CD14-positive monocyte (primary cell): ENCODE results near the gene DGAT2. TPM values are rescaled to one million over a fixed set of nuclear protein-coding genes. Genes with fewer than 3 reads are reported as not detected.

ENCODE experiments used
- DNase-seq, 3 donors: peaks; one replicate each; pipeline ENCODE4 v3.0.0-alpha.2; 2011 to 2022
- H2AFZ ChIP-seq: 2 replicates; pipeline ENCODE4 v1.6.0; 2012; ENCODE audit warnings: mild to moderate bottlenecking, low read depth, low read length, inconsistent platforms; ENCODE audit not compliant: insufficient read depth, poor library complexity, severe bottlenecking
- H3K27ac ChIP-seq, 2 donors: 1 replicate in 1 of 2; 2 replicates in 1 of 2; pipeline ENCODE4 v1.5.1; 2012 to 2013; ENCODE audit warnings: low read length in 2 of 2, control low read depth in 1 of 2, inconsistent platforms in 1 of 2, low read depth in 1 of 2, mild to moderate bottlenecking in 1 of 2
- H3K27me3 ChIP-seq, 2 donors: one replicate each; pipeline versions ENCODE4 v1.6.0 to v1.6.1; 2011 to 2013; ENCODE audit warnings: low read length in 2 of 2; ENCODE audit not compliant: control insufficient read depth in 2 of 2, insufficient read depth in 2 of 2
- H3K36me3 ChIP-seq, 2 donors: replicated peaks in 1 of 2; 1 replicate in 1 of 2; 2 replicates in 1 of 2; pipeline versions ENCODE4 v1.5.1 to v1.6.1; 2012 to 2013; ENCODE audit warnings: low read length in 2 of 2, control low read depth in 1 of 2, inconsistent platforms in 1 of 2, mild to moderate bottlenecking in 1 of 2; ENCODE audit not compliant: insufficient read depth in 2 of 2, control insufficient read depth in 1 of 2
- H3K4me1 ChIP-seq, 2 donors: 1 replicate in 1 of 2; 2 replicates in 1 of 2; pipeline versions ENCODE4 v1.5.1 to v1.6.1; 2012 to 2013; ENCODE audit warnings: low read length in 2 of 2, control low read depth in 1 of 2, inconsistent platforms in 1 of 2, mild to moderate bottlenecking in 1 of 2, moderate library complexity in 1 of 2; ENCODE audit not compliant: insufficient read depth in 2 of 2, control insufficient read depth in 1 of 2
- H3K4me2 ChIP-seq: replicated peaks from 2 replicates; pipeline ENCODE3; 2012; ENCODE audit warnings: low read length, moderate library complexity, mild to moderate bottlenecking; ENCODE audit not compliant: poor library complexity, severe bottlenecking; ENCODE audit errors: extremely low read depth
- H3K4me3 ChIP-seq, 3 experiments: fragments of 200-600 bp in 1 of 3; sonication (generic) in 1 of 3; replicated peaks in 1 of 3; 1 replicate in 2 of 3; 2 replicates in 1 of 3; pipeline ENCODE4 v1.5.1; 2011 to 2013; ENCODE audit warnings: low read length in 3 of 3, mild to moderate bottlenecking in 3 of 3, control low read depth in 2 of 3, low read depth in 2 of 3, inconsistent platforms in 1 of 3, moderate library complexity in 1 of 3
- H3K79me2 ChIP-seq: 2 replicates; pipeline ENCODE4 v1.6.0; 2012; ENCODE audit warnings: mild to moderate bottlenecking, control low read depth, inconsistent platforms, low read length, moderate library complexity; ENCODE audit not compliant: insufficient read depth
- H3K9ac ChIP-seq: 2 replicates; pipeline ENCODE4 v1.6.0; 2017; ENCODE audit warnings: low read length, mild to moderate bottlenecking; ENCODE audit not compliant: insufficient read depth, poor library complexity, severe bottlenecking
- H3K9me3 ChIP-seq, 2 donors: replicated peaks in 1 of 2; 1 replicate in 1 of 2; 2 replicates in 1 of 2; pipeline versions ENCODE4 v1.5.1 to v1.6.1; 2012 to 2013; ENCODE audit warnings: low read length in 2 of 2, control low read depth in 1 of 2; ENCODE audit not compliant: control insufficient read depth in 1 of 2, insufficient read depth in 1 of 2
- H4K20me1 ChIP-seq: 2 replicates; pipeline ENCODE4 v1.6.0; 2012; ENCODE audit warnings: mild to moderate bottlenecking, low read length, control low read depth, moderate library complexity; ENCODE audit not compliant: insufficient read depth
- H3K27ac Mint-ChIP-seq, 7 donors: one replicate each; pipeline ENCODE4 v1.8.0; 2020; ENCODE audit warnings: mild to moderate bottlenecking in 7 of 7, mixed read lengths in 7 of 7, moderate library complexity in 6 of 7, inconsistent platforms in 2 of 7
- H3K27me3 Mint-ChIP-seq, 3 donors: one replicate each; pipeline ENCODE4 v1.8.0; 2021 to 2022; ENCODE audit warnings: low read depth in 3 of 3, mild to moderate bottlenecking in 3 of 3, mixed read lengths in 3 of 3, moderate library complexity in 3 of 3, inconsistent platforms in 1 of 3
- H3K36me3 Mint-ChIP-seq, 2 donors: one replicate each; pipeline ENCODE4 v1.8.0; 2020; ENCODE audit warnings: mixed read lengths in 2 of 2, inconsistent platforms in 1 of 2, mild to moderate bottlenecking in 1 of 2
- H3K4me1 Mint-ChIP-seq: one replicate; pipeline ENCODE4 v1.8.0; 2020; ENCODE audit warnings: mild to moderate bottlenecking, mixed read lengths
- H3K4me3 Mint-ChIP-seq, 2 donors: one replicate each; pipeline ENCODE4 v1.8.0; 2020; ENCODE audit warnings: mild to moderate bottlenecking in 2 of 2, mixed read lengths in 2 of 2, moderate library complexity in 1 of 2
- H3K9me3 Mint-ChIP-seq, 7 donors: one replicate each; pipeline ENCODE4 v1.8.0; 2020 to 2022; ENCODE audit warnings: mixed read lengths in 7 of 7, mild to moderate bottlenecking in 6 of 7, moderate library complexity in 6 of 7, inconsistent platforms in 2 of 7
- WGBS: methylation state at CpG from one replicate; pipeline ENCODE4 v1.1.5; 2013; ENCODE audit warnings: missing lambda C conversion rate; ENCODE audit not compliant: insufficient coverage; 5-methylcytosine and 5-hydroxymethylcytosine counted together
- intact Hi-C, 2 donors: fragments of 100-400 bp; cut with micrococcal nuclease; formaldehyde crosslinking; loops; one replicate each; pipeline versions ENCODE4 v1.15.0 to v1.15.1; 2023
- polyA plus RNA-seq, 3 donors: library from polyadenylated mRNA; depleted of rRNA in 1 of 3; unstranded in 2 of 3; stranded (reverse) in 1 of 3; fragments of 300-500 nt in 2 of 3; fragments of >200 nt in 1 of 3; fragmentation: Illumina TruSeq in 2 of 3; gene quantifications; 1 replicate in 2 of 3; 2 replicates in 1 of 3; pipeline ENCODE4 v1.2.3, GENCODE V29; 2012 to 2021
- TF ChIP-seq, protein P1 (sequence below): fragments of 200-600 bp; IDR thresholded peaks from one replicate; pipeline ENCODE4 v1.8.0; 2022; ENCODE audit warnings: antibody characterized with exemption, mild to moderate bottlenecking

The DGAT2 gene
- polyA plus RNA-seq, 3 donors, result 7.0 to 18.4 (median 14.8) TPM

DNA sequence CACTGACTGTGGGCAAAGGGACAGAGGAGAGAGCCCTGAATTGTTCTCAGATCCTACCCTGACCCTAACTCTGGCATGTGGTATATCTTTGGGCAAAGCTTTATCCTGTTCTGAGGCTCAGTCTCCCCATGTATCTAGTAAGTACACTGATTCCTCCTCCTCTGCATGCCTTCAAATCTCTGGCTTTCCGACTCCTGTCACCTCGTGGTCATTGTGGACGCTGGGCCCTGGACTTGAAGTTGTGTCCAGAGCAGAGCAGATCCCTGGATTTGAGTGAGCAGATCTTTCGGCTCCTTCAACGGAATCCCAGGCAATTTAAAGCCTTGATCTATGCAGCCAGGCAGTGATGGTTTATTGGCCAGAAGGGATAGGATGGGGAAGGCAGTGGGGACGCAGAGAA is 47.9 kb upstream of the DGAT2 start:
- H3K4me3 ChIP-seq, result no peak overlapping the region
- no peaks in the 10 kb centered on the region for H3K36me3 ChIP-seq
- H3K27ac Mint-ChIP-seq, result peak overlapping the region in 1 of 7 donors; percentile 64
- H3K4me1 Mint-ChIP-seq, result no peaks in the 10 kb centered on the region
- H4K20me1 ChIP-seq, result no peaks in the 10 kb centered on the region
- no peaks in the 10 kb centered on the region for H3K79me2 ChIP-seq
- no peaks in the 10 kb centered on the region for H3K27me3 ChIP-seq
- H3K9me3 Mint-ChIP-seq, result no peaks in the 10 kb centered on the region
- WGBS, result 100% methylated on average over 5 of the region's 6 CpGs
- peaks cover 0 to 4% (median 3%) of the 10 kb centered on the region in 3 donors for H3K27me3 Mint-ChIP-seq
- no peaks in the 10 kb centered on the region for H3K4me1 ChIP-seq
- TF ChIP-seq, protein P1, sequence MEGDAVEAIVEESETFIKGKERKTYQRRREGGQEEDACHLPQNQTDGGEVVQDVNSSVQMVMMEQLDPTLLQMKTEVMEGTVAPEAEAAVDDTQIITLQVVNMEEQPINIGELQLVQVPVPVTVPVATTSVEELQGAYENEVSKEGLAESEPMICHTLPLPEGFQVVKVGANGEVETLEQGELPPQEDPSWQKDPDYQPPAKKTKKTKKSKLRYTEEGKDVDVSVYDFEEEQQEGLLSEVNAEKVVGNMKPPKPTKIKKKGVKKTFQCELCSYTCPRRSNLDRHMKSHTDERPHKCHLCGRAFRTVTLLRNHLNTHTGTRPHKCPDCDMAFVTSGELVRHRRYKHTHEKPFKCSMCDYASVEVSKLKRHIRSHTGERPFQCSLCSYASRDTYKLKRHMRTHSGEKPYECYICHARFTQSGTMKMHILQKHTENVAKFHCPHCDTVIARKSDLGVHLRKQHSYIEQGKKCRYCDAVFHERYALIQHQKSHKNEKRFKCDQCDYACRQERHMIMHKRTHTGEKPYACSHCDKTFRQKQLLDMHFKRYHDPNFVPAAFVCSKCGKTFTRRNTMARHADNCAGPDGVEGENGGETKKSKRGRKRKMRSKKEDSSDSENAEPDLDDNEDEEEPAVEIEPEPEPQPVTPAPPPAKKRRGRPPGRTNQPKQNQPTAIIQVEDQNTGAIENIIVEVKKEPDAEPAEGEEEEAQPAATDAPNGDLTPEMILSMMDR, result no peak
- intact Hi-C loops, result loop anchor here (5.0 to 10.0 kb wide), 3 partner anchors 42 to 147 kb away; no protein-coding TSS in a partner anchor
- H3K27ac ChIP-seq, result no peak overlapping the region
- H3K4me2 ChIP-seq, result no peak overlapping the region
- no peak overlapping the region for H3K9ac ChIP-seq
- H3K36me3 Mint-ChIP-seq, result no peaks in the 10 kb centered on the region
- H3K9me3 ChIP-seq, result no peaks in the 10 kb centered on the region
- no peak overlapping the region for H3K4me3 Mint-ChIP-seq
- H2AFZ ChIP-seq, result no peak overlapping the region
- no peak for DNase-seq

DNA sequence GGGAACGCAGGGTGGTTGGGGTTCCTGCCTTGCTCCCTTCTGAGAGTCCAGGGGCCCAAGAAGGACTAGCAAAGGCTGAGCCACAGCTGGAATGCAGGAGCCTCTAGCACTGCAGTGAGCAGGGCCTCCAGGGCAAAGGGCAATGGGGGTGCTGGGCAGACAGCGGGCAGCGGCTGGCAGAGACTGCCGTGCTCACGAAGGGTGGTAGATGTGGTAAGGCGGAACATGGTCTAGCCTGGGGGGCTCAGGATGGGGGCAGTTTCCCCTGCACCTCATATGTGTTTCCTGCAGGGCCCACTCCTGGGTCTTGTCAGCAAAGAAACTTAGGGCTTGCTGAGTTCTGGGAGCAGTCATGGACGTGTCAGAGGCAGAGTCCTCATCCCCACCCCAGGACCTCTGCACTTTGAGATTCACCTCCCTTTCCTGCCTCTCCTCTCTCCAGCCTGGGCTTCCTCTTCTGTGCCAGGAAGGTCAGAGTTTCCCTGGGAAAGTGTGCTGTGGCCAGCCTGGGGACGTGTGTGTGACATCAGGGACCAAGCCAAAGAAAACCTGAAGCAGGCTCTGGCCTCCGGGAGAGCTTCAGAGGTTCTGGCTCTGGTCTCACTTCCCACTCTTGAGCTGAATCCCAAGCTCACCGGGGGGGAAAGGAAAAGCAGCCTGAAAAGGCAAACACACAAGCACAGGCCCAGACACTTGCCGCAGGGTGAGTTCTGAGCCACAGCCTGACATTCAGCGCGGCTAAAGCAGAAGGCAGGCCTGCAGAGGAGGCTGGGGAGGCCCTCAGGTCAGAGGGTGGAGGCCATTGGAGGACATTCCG is 46.5 kb upstream of the DGAT2 start:
- Mint-ChIP-seq H3K4me1 (no peaks in the 10 kb centered on the region), H3K36me3 (no peaks in the 10 kb centered on the region), H3K4me3 (no peak overlapping the region), H3K9me3 (no peaks in the 10 kb centered on the region), H3K27me3 (peaks cover 0 to 4% (median 1%) of the 10 kb centered on the region in 3 donors), H3K27ac (no peak overlapping the region)
- no peak for DNase-seq
- intact Hi-C loops, result loop anchor here (2.0 to 10.0 kb wide), 4 partner anchors 40 to 145 kb away; no protein-coding TSS in a partner anchor
- Histone ChIP-seq H3K79me2 (no peaks in the 10 kb centered on the region), H2AFZ (no peak overlapping the region), H3K4me2 (no peak overlapping the region), H4K20me1 (no peaks in the 10 kb centered on the region), H3K36me3 (no peaks in the 10 kb centered on the region), H3K27me3 (no peaks in the 10 kb centered on the region), H3K27ac (no peak overlapping the region), H3K4me3 (no peak overlapping the region), H3K9me3 (no peaks in the 10 kb centered on the region), H3K4me1 (no peaks in the 10 kb centered on the region), H3K9ac (no peak overlapping the region)
- TF ChIP-seq, protein P1, result no peak
- WGBS, result 42% methylated on average over 14 of the region's 14 CpGs
